ENCODE data around the gene NUP153.

DNA sequence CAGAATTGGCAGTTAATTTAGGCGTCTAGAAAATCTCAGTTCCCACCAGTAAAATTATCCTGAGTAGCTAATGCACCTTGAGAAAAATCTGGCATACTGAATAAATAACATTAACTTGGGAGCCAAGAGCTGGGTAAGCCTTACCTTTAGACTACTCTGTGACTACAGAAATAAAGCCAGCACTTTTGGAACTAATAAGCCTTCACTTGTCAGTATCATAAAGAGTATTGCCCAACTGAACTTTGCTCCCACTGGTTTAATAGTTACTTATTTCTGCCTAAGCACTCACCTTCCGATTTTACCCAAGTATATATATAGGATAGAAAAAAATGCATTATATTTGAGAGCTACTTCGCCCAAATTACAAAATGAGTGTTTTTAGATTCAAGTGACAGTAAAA, 95.9 kb downstream of the NUP153 start:
- TF ChIP-seq, protein P1, sequence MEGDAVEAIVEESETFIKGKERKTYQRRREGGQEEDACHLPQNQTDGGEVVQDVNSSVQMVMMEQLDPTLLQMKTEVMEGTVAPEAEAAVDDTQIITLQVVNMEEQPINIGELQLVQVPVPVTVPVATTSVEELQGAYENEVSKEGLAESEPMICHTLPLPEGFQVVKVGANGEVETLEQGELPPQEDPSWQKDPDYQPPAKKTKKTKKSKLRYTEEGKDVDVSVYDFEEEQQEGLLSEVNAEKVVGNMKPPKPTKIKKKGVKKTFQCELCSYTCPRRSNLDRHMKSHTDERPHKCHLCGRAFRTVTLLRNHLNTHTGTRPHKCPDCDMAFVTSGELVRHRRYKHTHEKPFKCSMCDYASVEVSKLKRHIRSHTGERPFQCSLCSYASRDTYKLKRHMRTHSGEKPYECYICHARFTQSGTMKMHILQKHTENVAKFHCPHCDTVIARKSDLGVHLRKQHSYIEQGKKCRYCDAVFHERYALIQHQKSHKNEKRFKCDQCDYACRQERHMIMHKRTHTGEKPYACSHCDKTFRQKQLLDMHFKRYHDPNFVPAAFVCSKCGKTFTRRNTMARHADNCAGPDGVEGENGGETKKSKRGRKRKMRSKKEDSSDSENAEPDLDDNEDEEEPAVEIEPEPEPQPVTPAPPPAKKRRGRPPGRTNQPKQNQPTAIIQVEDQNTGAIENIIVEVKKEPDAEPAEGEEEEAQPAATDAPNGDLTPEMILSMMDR (conservative IDR thresholded peaks at IDR 0.05): no peak
- TF ChIP-seq ZFX (IDR thresholded peaks at IDR 0.05): no peak

Data from C4-2B (cell line).